Choroid plexus epithelial cell (primary cell): ENCODE data around the gene KCNG4.
A peak's percentile ranks its signal among the peaks of the same experiment; 100 is the strongest.

Experiments used
- DNase-seq: peaks from one replicate; pipeline ENCODE4 v3.0.0-alpha.2; 2010; ENCODE audit warnings: low read depth
- H3K4me3 ChIP-seq: 2 replicates; pipeline ENCODE4 v1.5.1; 2011; ENCODE audit warnings: low read depth, mild to moderate bottlenecking, control low read depth, low read length, moderate library complexity
- CTCF ChIP-seq: conservative IDR thresholded peaks from 2 replicates; pipeline ENCODE4 v1.5.1; 2011; ENCODE audit warnings: low read depth, mild to moderate bottlenecking, control low read depth, inconsistent platforms, low read length, moderate library complexity

The KCNG4 gene

GRCh38 chr16:84184775-84185174, 55.0 kb downstream of the KCNG4 start:
- DNase-seq: no peak

GRCh38 chr16:84183911-84184591, 55.8 kb downstream of the KCNG4 start:
- TF ChIP-seq CTCF: peak; percentile 50
- H3K4me3 ChIP-seq: no peak overlapping the region
- no peak for DNase-seq

More at GRCh38 chr16:84184775-84185174, 55.0 kb downstream of the KCNG4 start:
- TF ChIP-seq CTCF: no peak
- H3K4me3 ChIP-seq: no peak overlapping the region

- no peak for DNase-seq
- TF ChIP-seq CTCF: no peak
- H3K4me3 ChIP-seq: no peak overlapping the region
Observed at GRCh38 chr16:84183572-84183875, 56.3 kb downstream of the KCNG4 start.

- no peak for DNase-seq
- TF ChIP-seq CTCF: no peak
- H3K4me3 ChIP-seq: no peak overlapping the region
Observed at GRCh38 chr16:84182680-84183571, 56.9 kb downstream of the KCNG4 start.

- no peak for TF ChIP-seq CTCF
- no peak for DNase-seq
- no peak overlapping the region for H3K4me3 ChIP-seq
Observed at GRCh38 chr16:84182104-84182503, 57.7 kb downstream of the KCNG4 start.

GRCh38 chr16:84181144-84181915, 58.5 kb downstream of the KCNG4 start:
- DNase-seq: no peak
- TF ChIP-seq CTCF: no peak
- H3K4me3 ChIP-seq: no peak overlapping the region
